Dermis blood vessel endothelial cell (primary cell): ENCODE data around the gene PCDHGA1. TPM values are rescaled to one million over a fixed set of nuclear protein-coding genes. Genes with fewer than 3 reads are reported as not detected.

Source experiments
- DNase-seq: peaks from one replicate; pipeline ENCODE4 v3.0.0; 2010
- total RNA-seq: library from RNA; depleted of rRNA; stranded (reverse); fragments of >200 nt; gene quantifications from 2 replicates; pipeline ENCODE4 v1.2.3, GENCODE V29; 2014

PCDHGA1 gene
- total RNA-seq, 1 donor from 2014 or later = 0.34 TPM

DNA sequence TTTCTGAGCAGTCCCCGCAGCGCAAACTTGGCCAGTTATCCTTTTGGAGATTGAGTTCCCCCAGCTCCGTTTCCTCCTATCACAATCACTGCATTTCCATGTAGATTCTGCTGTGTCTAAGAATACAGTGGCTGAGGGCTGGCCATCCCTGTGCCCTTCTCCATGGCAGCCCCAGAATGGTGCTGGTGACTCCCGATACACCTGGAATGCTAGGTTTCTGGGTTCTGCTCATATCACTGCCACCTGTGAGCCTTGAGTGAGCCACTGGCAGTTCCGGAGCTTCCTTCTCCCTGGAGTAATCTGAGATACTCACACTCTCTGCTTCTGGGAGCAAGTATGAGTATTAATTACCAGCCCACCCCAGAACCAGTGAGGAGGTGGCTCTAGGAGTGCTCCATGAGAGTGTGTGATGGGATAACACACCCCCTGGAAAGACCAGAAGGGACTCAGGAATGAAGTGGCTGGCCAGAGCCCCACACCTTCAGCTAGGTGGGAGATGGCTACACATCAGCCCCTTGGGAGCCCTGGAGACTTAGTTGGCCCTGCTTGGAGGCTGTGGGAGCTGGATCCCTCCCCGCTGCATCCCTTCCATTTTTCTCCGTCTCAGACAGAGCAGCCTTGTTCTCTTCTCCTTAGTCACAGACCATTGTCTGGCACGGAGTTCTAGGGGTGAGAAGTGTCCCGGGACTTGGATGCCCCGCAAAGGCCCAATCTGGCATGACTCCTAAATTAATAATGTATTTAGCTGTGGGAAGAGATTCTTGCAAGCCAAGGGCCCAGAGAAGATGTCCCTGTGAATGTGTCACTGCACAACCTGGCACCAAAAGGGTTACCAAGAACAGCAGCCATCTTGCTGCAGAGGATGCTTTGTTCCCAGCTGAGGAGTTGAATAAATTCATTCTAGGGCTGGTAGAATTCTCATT is 163.4 kb downstream of the PCDHGA1 start:
- DNase-seq = no peak

DNA sequence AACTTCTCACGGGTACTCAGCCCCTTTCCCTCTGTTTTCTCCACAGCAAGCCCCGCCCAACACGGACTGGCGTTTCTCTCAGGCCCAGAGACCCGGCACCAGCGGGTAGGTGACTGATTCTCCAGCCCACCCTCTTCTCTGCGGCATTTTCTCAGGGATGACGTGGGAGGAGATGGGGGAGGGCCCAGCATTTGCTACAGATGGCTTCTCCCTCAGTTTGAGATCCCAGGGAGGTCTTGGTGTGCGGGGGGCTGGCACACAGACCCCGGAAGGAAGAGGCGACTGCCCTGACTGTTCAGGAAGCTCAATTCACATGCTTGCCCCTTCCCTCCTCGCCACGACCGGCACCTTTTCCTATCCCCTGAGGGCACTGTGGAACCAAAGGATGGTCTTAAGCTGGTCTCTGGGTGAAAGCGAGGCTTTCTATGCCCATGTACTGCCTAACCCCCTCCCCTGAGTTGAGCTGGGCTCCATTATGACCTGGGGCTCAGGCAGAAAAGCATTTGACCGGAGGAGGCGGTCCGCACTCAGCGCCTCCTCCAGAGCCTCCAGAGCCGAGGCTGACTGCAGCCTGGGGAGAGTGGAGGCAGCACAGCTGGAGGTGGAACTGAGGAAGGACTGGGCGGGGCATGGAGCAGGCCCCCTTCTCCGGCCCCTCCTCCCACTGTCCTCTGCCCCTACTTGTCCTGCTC is 164.6 kb downstream of the PCDHGA1 start:
- no peak for DNase-seq

- DNase-seq = no peak
Observed at GRCh38 chr5:141495453-141495811, 165.1 kb downstream of the PCDHGA1 start.

DNA sequence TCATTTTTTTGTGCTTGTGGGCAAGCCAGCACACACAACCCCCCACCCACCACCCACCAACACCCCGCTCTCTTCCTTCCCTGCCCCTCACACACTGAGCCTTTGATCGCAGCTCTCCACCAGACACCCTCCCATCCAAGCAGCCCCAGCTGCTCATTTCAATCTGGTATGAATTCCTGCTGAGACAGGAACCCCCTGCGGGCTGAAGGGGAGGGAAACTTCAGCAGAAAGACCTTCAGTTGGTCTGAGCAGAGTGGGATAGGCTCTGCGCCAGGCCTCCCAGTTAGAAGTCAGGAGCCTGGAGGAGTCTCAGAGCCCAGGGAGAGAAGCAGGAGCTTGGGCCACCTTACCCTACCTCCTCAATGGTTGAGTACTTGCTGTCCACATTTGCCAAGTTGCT is 165.7 kb downstream of the PCDHGA1 start:
- DNase-seq = no peak

GRCh38 chr5:141501761-141502160 is 171.4 kb downstream of the PCDHGA1 start:
- DNase-seq = no peak

- DNase-seq = no peak
Observed at GRCh38 chr5:141503681-141504080, 173.4 kb downstream of the PCDHGA1 start.

DNA sequence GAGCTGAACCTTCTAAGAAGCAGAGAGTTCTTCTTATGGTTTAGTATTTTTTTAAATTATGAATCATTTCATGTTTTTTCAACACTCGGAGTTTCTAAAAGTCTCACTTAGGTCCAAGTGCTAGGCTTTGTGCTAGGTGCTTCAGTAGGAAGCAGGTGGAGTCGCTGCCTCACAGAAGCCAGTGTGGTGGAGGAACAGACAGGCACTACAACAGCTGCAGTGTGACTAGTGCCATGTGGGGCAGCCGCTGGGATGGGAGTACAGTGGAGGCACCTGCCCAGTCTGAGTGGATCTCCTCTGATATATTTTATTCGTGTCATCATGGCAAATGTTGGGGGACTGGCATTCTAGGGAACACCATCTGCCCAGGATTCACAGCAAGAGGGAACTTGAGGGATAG is 173.9 kb downstream of the PCDHGA1 start:
- DNase-seq = no peak

DNA sequence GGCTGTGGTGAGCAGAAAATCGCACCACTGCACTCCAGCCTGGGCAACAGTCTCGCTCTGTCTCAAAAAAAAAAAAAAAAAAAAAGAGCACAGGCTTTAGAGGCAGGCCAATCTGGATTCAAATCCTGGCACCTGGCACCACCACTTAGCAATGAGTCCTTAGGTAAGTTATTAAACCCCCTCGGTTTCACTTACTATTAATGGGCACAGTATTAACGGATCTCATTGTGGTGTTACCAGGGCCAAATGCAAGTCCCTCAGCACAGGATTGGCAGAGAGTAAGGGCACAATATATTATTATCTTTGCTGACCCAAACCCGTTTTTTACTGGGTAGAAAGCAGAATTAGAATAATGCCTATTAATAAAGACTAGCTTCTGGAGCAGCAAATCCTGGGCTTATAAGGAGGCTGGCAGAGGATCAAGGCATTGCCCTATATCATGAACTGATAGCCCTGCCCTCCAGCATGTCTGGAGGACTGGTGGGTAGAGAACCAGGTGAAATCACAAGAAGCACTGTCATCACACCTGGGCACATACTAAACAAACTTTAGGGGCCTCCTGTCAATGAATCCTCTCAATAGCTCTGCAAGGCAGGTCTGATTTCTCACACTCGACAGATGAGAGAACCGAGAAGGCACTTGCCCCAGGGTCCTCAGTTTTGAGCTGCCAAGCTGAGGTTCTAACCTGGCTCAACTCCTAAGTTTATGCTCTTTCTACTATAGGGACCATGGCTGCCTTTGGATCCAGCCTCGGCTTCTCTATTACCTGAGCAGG is 176.3 kb downstream of the PCDHGA1 start:
- no peak for DNase-seq

GRCh38 chr5:141507387-141508091 is 177.2 kb downstream of the PCDHGA1 start:
- DNase-seq = no peak

- peak; percentile 29 for DNase-seq
Observed at GRCh38 chr5:141508440-141508797, 178.1 kb downstream of the PCDHGA1 start.

GRCh38 chr5:141508798-141509611 is 178.7 kb downstream of the PCDHGA1 start:
- peak; percentile 64 for DNase-seq

DNA sequence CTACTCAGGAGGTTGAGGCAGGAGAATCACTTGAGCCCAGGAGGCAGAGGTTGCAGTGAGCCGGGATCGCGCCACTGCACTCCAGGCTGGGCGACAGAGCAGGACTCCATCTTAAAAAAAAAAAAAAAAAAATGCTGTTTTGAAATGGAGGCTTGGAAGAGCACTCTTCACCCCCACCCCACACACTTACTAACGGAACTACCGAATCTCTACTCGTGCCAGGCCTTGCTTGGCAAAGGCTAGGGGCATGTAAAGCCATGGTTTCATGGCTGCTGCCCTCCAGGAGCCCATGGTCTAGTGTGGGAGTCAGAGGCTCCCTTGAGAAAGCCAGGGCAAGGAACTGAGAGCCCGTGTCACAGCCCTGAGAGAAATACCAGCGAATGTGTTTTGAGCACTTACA is 179.8 kb downstream of the PCDHGA1 start:
- DNase-seq = no peak

DNA sequence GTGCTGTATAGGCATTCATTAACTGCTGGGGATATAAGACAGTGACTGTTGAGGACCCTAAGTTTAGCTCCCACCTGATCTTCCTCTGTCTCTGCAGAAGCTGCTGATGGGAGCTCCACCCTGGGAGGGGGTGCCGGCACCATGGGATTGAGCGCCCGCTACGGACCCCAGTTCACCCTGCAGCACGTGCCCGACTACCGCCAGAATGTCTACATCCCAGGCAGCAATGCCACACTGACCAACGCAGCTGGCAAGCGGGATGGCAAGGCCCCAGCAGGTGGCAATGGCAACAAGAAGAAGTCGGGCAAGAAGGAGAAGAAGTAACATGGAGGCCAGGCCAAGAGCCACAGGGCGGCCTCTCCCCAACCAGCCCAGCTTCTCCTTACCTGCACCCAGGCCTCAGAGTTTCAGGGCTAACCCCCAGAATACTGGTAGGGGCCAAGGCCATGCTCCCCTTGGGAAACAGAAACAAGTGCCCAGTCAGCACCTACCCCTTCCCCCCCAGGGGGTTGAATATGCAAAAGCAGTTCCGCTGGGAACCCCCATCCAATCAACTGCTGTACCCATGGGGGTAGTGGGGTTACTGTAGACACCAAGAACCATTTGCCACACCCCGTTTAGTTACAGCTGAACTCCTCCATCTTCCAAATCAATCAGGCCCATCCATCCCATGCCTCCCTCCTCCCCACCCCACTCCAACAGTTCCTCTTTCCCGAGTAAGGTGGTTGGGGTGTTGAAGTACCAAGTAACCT is 180.7 kb downstream of the PCDHGA1 start:
- DNase-seq = no peak

- no peak for DNase-seq
Observed at GRCh38 chr5:141511771-141512325, 181.5 kb downstream of the PCDHGA1 start.

- DNase-seq = peak; percentile 89
Observed at GRCh38 chr5:141512390-141512910, 182.1 kb downstream of the PCDHGA1 start.

DNA sequence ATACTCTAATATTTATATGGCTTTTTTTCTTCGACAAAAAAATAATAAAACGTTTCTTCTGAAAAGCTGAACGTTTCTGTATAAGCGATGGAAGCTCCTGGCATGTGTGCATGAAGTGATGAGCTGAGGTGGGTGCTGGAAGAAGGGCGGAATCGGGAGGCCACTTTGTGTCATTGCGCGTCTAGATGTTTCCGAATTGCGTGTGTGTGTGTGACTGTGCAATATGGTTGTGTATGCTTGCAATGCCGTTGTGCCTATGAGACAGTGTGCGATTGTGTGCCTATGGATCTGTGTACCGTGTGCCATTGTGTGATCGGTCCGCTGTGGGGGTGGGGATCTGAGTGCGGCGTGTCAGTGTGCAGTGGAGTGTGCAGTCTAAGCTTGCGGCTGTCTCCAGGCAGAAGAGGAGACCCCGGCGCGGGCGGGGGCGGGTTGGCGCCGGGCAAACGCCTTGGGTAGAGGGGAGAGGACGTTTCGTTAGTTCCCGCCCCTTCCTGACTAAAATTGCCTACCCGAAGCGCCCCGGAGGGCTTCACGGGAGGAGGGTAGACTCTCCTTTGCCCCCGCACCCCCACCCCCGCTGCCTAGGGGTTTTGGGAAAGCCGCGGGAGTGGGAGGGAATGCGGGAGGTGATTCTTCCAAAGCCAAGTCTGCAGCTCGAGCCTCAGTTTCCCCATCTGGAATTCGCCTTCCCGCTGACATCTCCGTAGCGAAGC is 182.8 kb downstream of the PCDHGA1 start:
- DNase-seq = peak; percentile 49

DNA sequence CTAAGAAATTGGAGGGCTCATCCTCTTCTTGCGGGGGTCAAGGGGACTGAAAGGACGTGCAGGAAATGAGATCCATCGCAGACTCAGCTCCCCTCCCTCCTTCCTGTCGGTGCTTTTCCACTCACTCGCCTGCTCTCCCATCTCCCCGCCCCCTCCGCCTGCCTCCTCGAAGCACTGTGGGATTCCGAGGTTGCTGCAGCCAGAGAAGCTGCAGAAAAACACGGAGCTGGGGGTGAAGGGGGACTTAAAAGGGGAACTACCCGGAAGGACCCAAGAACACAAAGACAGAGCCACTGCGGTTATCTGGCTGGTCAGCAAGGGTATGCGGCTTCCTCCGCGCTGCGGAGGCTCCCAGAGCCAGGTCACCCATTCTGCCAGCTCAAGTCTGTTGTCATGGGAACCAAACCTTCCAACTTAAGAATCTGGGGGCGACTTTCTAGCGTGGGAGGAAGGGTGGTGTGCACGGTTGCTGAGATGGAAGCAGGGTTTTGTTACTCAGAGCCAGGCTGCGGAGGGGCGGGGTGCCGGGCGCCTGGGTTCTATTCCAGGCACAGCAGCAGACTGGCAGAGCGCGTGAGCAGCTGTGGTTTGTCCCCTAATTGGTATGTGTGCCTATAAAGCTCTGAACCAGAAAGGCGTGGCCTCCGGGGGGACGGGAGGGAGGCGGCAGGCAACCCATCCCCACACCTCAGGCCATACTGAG is 183.5 kb downstream of the PCDHGA1 start:
- DNase-seq = peak; percentile 69

- no peak for DNase-seq
Observed at GRCh38 chr5:141514330-141515133, 184.2 kb downstream of the PCDHGA1 start.
